ENCODE data around the gene PPIL6.

- TF ChIP-seq CTCF (IDR thresholded peaks at IDR 0.05) (no peak), POLR2A (IDR thresholded peaks at IDR 0.05) (no peak)
Measured at GRCh38 chr6:109486068-109486467, 45.6 kb upstream of the PPIL6 start.

Data from transverse colon (tissue), 3 donors.